ENCODE results near the gene CACNB4.
"Not testable (repeated sequence)": the region's sequence is repeated elsewhere in the genome, so short reads cannot be mapped to it uniquely, and the experiment has no call there.

The CACNB4 gene

GRCh38 chr2:151886241-151886640, 212.6 kb downstream of the CACNB4 start:
- no peak for DNase-seq

GRCh38 chr2:151882786-151883445, 215.9 kb downstream of the CACNB4 start:
- DNase-seq, result no peak

- DNase-seq, result no peak
Measured at GRCh38 chr2:151881342-151881741, 217.5 kb downstream of the CACNB4 start.

GRCh38 chr2:151880586-151880985, 218.3 kb downstream of the CACNB4 start:
- no peak for DNase-seq

- DNase-seq, result no peak
Measured at GRCh38 chr2:151878655-151879563, 219.9 kb downstream of the CACNB4 start.

- no peak for DNase-seq
Measured at GRCh38 chr2:151878204-151878603, 220.6 kb downstream of the CACNB4 start.

- DNase-seq, result not testable (repeated sequence)
Measured at GRCh38 chr2:151875631-151876030, 223.2 kb downstream of the CACNB4 start.

GRCh38 chr2:151872463-151872862, 226.4 kb downstream of the CACNB4 start:
- DNase-seq, result no peak

GRCh38 chr2:151869291-151869690, 229.6 kb downstream of the CACNB4 start:
- DNase-seq, result no peak

- DNase-seq, result no peak
Measured at GRCh38 chr2:151862700-151863099, 236.1 kb downstream of the CACNB4 start.

GRCh38 chr2:151861174-151861573, 237.7 kb downstream of the CACNB4 start:
- DNase-seq, result no peak

- DNase-seq, result no peak
Measured at GRCh38 chr2:151860613-151861146, 238.2 kb downstream of the CACNB4 start.

- no peak for DNase-seq
Measured at GRCh38 chr2:151860210-151860609, 238.6 kb downstream of the CACNB4 start.

GRCh38 chr2:151857650-151858049, 241.2 kb downstream of the CACNB4 start:
- no peak for DNase-seq

- DNase-seq, result no peak
Measured at GRCh38 chr2:151855111-151855510, 243.7 kb downstream of the CACNB4 start.

- no peak for DNase-seq
Measured at GRCh38 chr2:151853070-151853758, 245.6 kb downstream of the CACNB4 start.

- DNase-seq, result no peak
Measured at GRCh38 chr2:151852260-151853069, 246.4 kb downstream of the CACNB4 start.

GRCh38 chr2:151851761-151852160, 247.1 kb downstream of the CACNB4 start:
- DNase-seq, result no peak

- no peak for DNase-seq
Measured at GRCh38 chr2:151849413-151850010, 249.3 kb downstream of the CACNB4 start.

GRCh38 chr2:151845884-151846283, 253.0 kb downstream of the CACNB4 start:
- no peak for DNase-seq

GRCh38 chr2:151845481-151845880, 253.4 kb downstream of the CACNB4 start:
- DNase-seq, result no peak
